T-helper 2 cell (primary cell): ENCODE measurements around the gene SECTM1.

Experiments used
- DNase-seq, 5 experiments: peaks; one replicate each; pipeline versions ENCODE4 v3.0.0 to v3.0.0-alpha.2; 2012 to 2022

The SECTM1 gene

GRCh38 chr17:82277851-82278250 is 55.7 kb downstream of the SECTM1 start:
- no peak for DNase-seq

- no peak for DNase-seq
These were observed 56.6 kb downstream of the SECTM1 start for GRCh38 chr17:82276938-82277337.

- DNase-seq: no peak
These were observed 58.2 kb downstream of the SECTM1 start for GRCh38 chr17:82275326-82275725.

GRCh38 chr17:82274134-82275020 is 59.2 kb downstream of the SECTM1 start:
- DNase-seq: no peak

GRCh38 chr17:82273327-82274133 is 60.0 kb downstream of the SECTM1 start, which contains the start of gene CSNK1D:
TSS of gene CSNK1D (minus strand) at chr17:82273700. CDS start at chr17:82273381, 319 bp downstream.
- DNase-seq: peak; percentile 83 to 94 (median 88)

- peak in 4 of 5 experiments; percentile 17 to 60 (median 24) for DNase-seq
These were observed 60.9 kb downstream of the SECTM1 start for GRCh38 chr17:82272495-82273326.

- DNase-seq: no peak
These were observed 62.2 kb downstream of the SECTM1 start for GRCh38 chr17:82271401-82271800.
